Fibroblast of lung (primary cell): ENCODE data around the gene TSPAN5.

Source experiments
- EZH2 ChIP-seq: IDR thresholded peaks from 2 replicates; pipeline ENCODE4 v1.5.1; 2012; ENCODE audit warnings: low read length, control low read depth, mild to moderate bottlenecking; ENCODE audit errors: missing control alignments
- TF ChIP-seq, protein P1 (sequence below), 2 donors: IDR thresholded peaks in 1 of 2; conservative IDR thresholded peaks in 1 of 2; 1 replicate in 1 of 2; 2 replicates in 1 of 2; pipeline ENCODE4 v1.5.1; 2011 to 2012; ENCODE audit warnings: low read length in 2 of 2, control low read depth in 1 of 2, inconsistent platforms in 1 of 2, low read depth in 1 of 2, mild to moderate bottlenecking in 1 of 2

DNA sequence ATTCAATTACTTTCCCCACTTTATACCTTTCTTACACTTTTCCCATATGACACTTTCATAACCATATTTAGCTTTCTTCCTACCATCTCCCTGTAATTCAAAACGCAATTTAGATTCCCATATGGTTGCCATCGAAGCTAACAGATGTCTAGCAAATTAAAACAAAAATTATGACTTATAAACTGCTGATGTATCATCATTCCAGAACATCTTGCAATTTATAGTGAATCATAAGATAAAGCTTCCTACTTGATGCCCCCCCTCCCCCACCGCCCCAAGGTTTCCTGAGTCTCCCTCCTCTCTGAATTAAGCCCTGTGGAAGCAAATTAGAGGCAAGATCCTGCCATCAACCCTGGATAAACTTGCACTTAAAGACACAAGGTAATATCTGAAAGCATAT lies 5.4 kb downstream of the TSPAN5 start:
- TF ChIP-seq, protein P1, sequence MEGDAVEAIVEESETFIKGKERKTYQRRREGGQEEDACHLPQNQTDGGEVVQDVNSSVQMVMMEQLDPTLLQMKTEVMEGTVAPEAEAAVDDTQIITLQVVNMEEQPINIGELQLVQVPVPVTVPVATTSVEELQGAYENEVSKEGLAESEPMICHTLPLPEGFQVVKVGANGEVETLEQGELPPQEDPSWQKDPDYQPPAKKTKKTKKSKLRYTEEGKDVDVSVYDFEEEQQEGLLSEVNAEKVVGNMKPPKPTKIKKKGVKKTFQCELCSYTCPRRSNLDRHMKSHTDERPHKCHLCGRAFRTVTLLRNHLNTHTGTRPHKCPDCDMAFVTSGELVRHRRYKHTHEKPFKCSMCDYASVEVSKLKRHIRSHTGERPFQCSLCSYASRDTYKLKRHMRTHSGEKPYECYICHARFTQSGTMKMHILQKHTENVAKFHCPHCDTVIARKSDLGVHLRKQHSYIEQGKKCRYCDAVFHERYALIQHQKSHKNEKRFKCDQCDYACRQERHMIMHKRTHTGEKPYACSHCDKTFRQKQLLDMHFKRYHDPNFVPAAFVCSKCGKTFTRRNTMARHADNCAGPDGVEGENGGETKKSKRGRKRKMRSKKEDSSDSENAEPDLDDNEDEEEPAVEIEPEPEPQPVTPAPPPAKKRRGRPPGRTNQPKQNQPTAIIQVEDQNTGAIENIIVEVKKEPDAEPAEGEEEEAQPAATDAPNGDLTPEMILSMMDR (conservative IDR thresholded peaks at IDR 0.05 in 1 of 2, IDR thresholded peaks at IDR 0.05 in 1 of 2; ENCODE audit: low read depth in 1 of 2, low read length in 2 of 2) = no peak
- no peak for TF ChIP-seq EZH2
